GM23248 (cell line): Measurements from ENCODE around the gene CLDN5. TPM values are rescaled to one million over a fixed set of nuclear protein-coding genes. Genes with fewer than 3 reads are reported as not detected.

Source experiments
- DNase-seq: peaks from one replicate; pipeline ENCODE4 v3.0.0-alpha.2; 2015
- H2AFZ ChIP-seq: fragments of 200-600 bp; sonication (generic); 2 replicates; pipeline ENCODE4 v1.6.1; 2016; ENCODE audit warnings: antibody characterized with exemption
- H3F3A ChIP-seq: fragments of 200-600 bp; sonication (generic); 2 replicates; pipeline ENCODE4 v1.6.1; 2016; ENCODE audit warnings: mild to moderate bottlenecking, antibody characterized with exemption, mixed run types; ENCODE audit not compliant: insufficient read depth
- H3K27ac ChIP-seq: fragments of 200-600 bp; sonication (generic); 2 replicates; pipeline ENCODE4 v1.5.1; 2016; ENCODE audit warnings: mild to moderate bottlenecking
- H3K27me3 ChIP-seq: fragments of 200-600 bp; sonication (generic); replicated peaks from 2 replicates; pipeline ENCODE4 v1.6.1; 2016; ENCODE audit warnings: mild to moderate bottlenecking; ENCODE audit not compliant: insufficient read depth
- H3K36me3 ChIP-seq: fragments of 200-600 bp; sonication (generic); 2 replicates; pipeline ENCODE4 v1.6.1; 2016; ENCODE audit warnings: low read depth, mild to moderate bottlenecking
- H3K4me1 ChIP-seq: fragments of 200-600 bp; sonication (generic); 2 replicates; pipeline ENCODE4 v1.6.1; 2016; ENCODE audit warnings: mild to moderate bottlenecking; ENCODE audit not compliant: insufficient read depth
- H3K4me2 ChIP-seq: fragments of 200-600 bp; sonication (generic); one replicate; pipeline ENCODE4 v1.6.1; 2016; ENCODE audit warnings: mild to moderate bottlenecking; ENCODE audit not compliant: unreplicated experiment
- H3K4me3 ChIP-seq: fragments of 200-600 bp; sonication (generic); 2 replicates; pipeline ENCODE4 v1.5.1; 2016; ENCODE audit warnings: mild to moderate bottlenecking
- H3K79me2 ChIP-seq: fragments of 200-600 bp; sonication (generic); 2 replicates; pipeline ENCODE4 v1.6.1; 2016; ENCODE audit warnings: mild to moderate bottlenecking; ENCODE audit not compliant: insufficient read depth
- H3K9ac ChIP-seq: fragments of 200-600 bp; sonication (generic); 2 replicates; pipeline ENCODE4 v1.6.1; 2016; ENCODE audit warnings: mild to moderate bottlenecking
- H3K9me2 ChIP-seq: fragments of 200-600 bp; sonication (generic); 2 replicates; pipeline ENCODE4 v1.6.1; 2016; ENCODE audit warnings: mixed run types, mild to moderate bottlenecking, moderate library complexity; ENCODE audit not compliant: insufficient read depth
- H3K9me3 ChIP-seq: fragments of 200-600 bp; sonication (generic); one replicate; pipeline ENCODE4 v1.6.1; 2017; ENCODE audit warnings: low read depth
- H4K20me1 ChIP-seq: fragments of 200-600 bp; sonication (generic); 2 replicates; pipeline ENCODE4 v1.6.0; 2016; ENCODE audit not compliant: insufficient read depth
- EZH2 ChIP-seq: fragments of 200-600 bp; sonication (generic); IDR thresholded peaks from 2 replicates; pipeline ENCODE4 v1.6.1; 2018; ENCODE audit warnings: antibody characterized with exemption, mild to moderate bottlenecking; ENCODE audit not compliant: insufficient read depth, poor library complexity, severe bottlenecking
- EZH2phosphoT487 ChIP-seq: fragments of 200-600 bp; sonication (generic); IDR thresholded peaks from 2 replicates; pipeline ENCODE4 v1.6.1; 2018; ENCODE audit warnings: antibody characterized with exemption, moderate library complexity, mild to moderate bottlenecking, low read depth; ENCODE audit not compliant: insufficient read depth
- WGBS, 2 experiments: methylation state at CpG; one replicate each; pipeline ENCODE4 v1.1.6; 2015 to 2017; ENCODE audit warnings: low lambda C conversion rate in 2 of 2, low coverage in 1 of 2; ENCODE audit errors: missing lambda C conversion rate in 2 of 2; 5-methylcytosine and 5-hydroxymethylcytosine counted together
- in situ Hi-C: fragments of 300-500 bp; cut with MboI; formaldehyde crosslinking; loops from 2 replicates; pipeline ENCODE4 v1.15.0; 2020
- polyA plus RNA-seq: library from polyadenylated mRNA; unstranded; fragments of >200 nt; fragmentation: Nextera tagmentation; extraction: Ambion mirVana; gene quantifications from 2 replicates; pipeline ENCODE4 v1.2.1, GENCODE V29; 2016
- total RNA-seq: library from RNA; depleted of rRNA; stranded (reverse); fragments of >200 nt; shearing (Covaris generic); gene quantifications from 2 replicates; pipeline ENCODE4 v1.2.3, GENCODE V29; 2014

CLDN5 gene
- total and polyA plus RNA-seq, 2 experiments from 2014 or later = not detected

DNA sequence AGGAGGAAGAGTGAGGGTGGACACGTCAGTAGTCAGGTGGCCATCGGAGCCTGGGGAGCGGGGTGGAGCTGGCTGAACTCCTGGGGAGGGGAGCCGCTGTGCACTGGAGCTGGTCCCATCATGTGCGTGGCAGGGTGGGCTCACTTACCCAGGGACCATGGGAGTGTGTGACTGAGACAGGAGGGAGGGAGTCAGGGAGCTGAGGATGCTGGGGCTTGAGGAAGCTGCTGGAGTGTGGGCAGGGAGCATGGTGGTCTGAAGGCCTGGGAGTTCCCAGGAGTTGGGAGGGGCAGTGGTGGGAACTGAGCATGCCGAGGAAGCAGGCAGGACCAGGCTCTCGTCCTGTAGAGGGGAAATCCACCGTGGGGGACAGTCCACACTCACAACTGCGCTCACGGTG is 18.0 kb downstream of the CLDN5 start:
- in situ Hi-C loops = no loop called here
- no peaks in the 10 kb centered on the region for H3K4me1 ChIP-seq
- no peak for DNase-seq
- no peak for TF ChIP-seq EZH2phosphoT487
- no peak for TF ChIP-seq EZH2
- no peak overlapping the region for H3K27ac ChIP-seq
- H3K9me3 ChIP-seq = no peaks in the 10 kb centered on the region
- H3K4me2 ChIP-seq = no peak overlapping the region
- no peaks in the 10 kb centered on the region for H3K36me3 ChIP-seq
- no peak overlapping the region for H3K9ac ChIP-seq
- no peaks in the 10 kb centered on the region for H3K27me3 ChIP-seq
- H3K79me2 ChIP-seq = no peaks in the 10 kb centered on the region
- H2AFZ ChIP-seq = no peak overlapping the region
- H3K9me2 ChIP-seq = no peaks in the 10 kb centered on the region
- 83 to 86% methylated on average over 10 of the region's 10 CpGs for WGBS, 2 experiments
- no peaks in the 10 kb centered on the region for H4K20me1 ChIP-seq
- no peaks in the 10 kb centered on the region for H3F3A ChIP-seq
- H3K4me3 ChIP-seq = no peak overlapping the region

DNA sequence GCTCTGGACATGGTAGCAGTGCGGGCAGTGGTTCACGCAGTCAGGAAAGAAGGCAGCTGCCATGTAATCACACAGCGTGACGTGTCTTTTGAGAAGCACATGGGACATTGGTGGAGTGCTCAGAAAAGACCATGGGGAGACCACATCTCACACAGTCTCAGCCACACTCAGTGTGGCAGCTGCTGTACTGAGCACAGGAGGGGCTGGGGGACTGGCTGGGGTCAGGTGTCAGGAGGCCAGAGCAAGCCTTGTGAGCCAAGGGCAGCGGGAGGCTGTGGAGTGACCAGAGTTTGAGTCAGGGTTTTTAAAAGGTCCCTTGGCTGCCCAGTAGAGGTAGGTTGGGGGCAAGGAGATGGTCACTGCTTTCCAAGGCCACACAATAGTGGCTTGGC is 18.5 kb downstream of the CLDN5 start:
- Histone ChIP-seq H2AFZ (no peak overlapping the region), H3K4me3 (no peak overlapping the region), H3K4me2 (no peak overlapping the region), H3K27me3 (no peaks in the 10 kb centered on the region), H3K9ac (no peak overlapping the region), H3K27ac (no peak overlapping the region), H3K4me1 (no peaks in the 10 kb centered on the region), H3F3A (no peaks in the 10 kb centered on the region), H3K9me3 (no peaks in the 10 kb centered on the region), H3K36me3 (no peaks in the 10 kb centered on the region), H3K9me2 (no peaks in the 10 kb centered on the region), H3K79me2 (no peaks in the 10 kb centered on the region), H4K20me1 (no peaks in the 10 kb centered on the region)
- no peak for DNase-seq
- 96 to 100% methylated on average over 5 of the region's 5 CpGs for WGBS, 2 experiments
- in situ Hi-C loops = no loop called here
- TF ChIP-seq EZH2 (no peak), EZH2phosphoT487 (no peak)

DNA sequence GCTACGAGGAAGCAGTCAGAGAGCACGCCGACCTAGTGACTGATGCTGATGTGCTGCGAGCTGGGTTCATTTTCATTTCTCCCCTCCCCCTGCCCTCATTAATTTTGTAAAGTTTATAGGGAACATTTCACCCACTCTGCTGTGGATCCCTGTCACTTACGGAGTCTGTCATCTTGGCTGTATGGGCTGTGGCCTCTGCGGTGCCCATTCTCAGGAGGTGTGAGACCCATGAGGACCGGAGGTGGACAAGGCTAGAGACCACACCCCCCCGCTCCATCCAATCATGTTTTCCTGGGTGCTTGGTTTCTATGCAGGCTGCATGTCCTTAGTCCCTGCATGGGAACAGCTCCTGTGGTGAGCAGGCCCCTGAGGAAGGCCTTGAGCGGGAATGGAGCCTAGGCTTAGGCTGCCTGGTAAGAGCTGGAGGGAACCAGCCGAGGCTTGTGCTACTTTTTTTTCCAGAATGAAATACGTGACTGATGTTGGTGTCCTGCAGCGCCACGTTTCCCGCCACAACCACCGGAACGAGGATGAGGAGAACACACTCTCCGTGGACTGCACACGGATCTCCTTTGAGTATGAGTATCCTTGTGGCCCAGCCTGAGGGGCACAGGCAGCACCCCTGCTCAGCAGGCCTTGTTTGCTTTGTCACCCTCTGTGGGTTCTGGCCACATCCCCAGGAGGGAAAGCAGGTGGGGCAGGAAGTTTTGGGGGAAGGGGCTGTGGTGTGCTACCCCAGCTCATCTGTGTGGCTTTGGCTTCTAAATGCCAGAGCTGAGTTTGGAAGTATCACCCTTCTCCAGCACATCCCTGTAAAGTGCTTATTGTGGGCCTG is 19.1 kb downstream of the CLDN5 start:
- H4K20me1 ChIP-seq = no peaks in the 10 kb centered on the region
- 90 to 92% methylated on average over 18 of the region's 18 CpGs for WGBS, 2 experiments
- TF ChIP-seq EZH2phosphoT487 = no peak
- no peak for TF ChIP-seq EZH2
- in situ Hi-C loops = no loop called here
- no peak overlapping the region for H2AFZ ChIP-seq
- H3K9ac ChIP-seq = no peak overlapping the region
- H3K4me2 ChIP-seq = no peak overlapping the region
- no peak for DNase-seq
- H3K36me3 ChIP-seq = no peaks in the 10 kb centered on the region
- H3K79me2 ChIP-seq = no peaks in the 10 kb centered on the region
- H3F3A ChIP-seq = no peaks in the 10 kb centered on the region
- no peaks in the 10 kb centered on the region for H3K4me1 ChIP-seq
- no peaks in the 10 kb centered on the region for H3K27me3 ChIP-seq
- H3K9me3 ChIP-seq = no peaks in the 10 kb centered on the region
- no peak overlapping the region for H3K4me3 ChIP-seq
- no peaks in the 10 kb centered on the region for H3K9me2 ChIP-seq
- no peak overlapping the region for H3K27ac ChIP-seq

DNA sequence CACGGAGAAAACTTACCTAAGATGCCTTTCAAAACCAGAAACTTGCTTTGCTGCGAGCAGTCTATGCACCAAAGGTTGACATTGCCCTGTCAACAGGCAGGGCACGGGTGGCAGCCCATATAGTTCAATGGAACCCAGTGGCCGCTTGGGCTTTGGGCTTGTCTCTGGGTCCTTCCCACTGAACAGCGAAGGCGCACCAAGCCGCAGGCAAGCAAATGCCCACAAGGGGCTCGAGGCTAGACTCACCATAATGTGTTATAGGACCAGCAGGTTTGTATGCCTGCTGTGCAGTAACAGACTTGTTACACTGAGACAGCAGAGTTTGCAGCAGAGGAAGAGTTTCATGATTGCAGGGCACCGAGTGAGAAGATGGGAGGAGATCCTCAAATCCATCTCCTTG is 20.3 kb downstream of the CLDN5 start:
- in situ Hi-C loops = no loop called here
- Histone ChIP-seq H3K27me3 (no peaks in the 10 kb centered on the region), H3K36me3 (no peaks in the 10 kb centered on the region), H3K79me2 (no peaks in the 10 kb centered on the region), H2AFZ (no peak overlapping the region), H3K4me1 (no peaks in the 10 kb centered on the region), H3K9me2 (no peaks in the 10 kb centered on the region), H3K9ac (no peak overlapping the region), H3K9me3 (no peaks in the 10 kb centered on the region), H3K4me3 (no peak overlapping the region), H3K4me2 (no peak overlapping the region), H3F3A (no peaks in the 10 kb centered on the region), H3K27ac (no peak overlapping the region), H4K20me1 (no peaks in the 10 kb centered on the region)
- no peak for DNase-seq
- TF ChIP-seq EZH2phosphoT487 (no peak), EZH2 (no peak)
- 97 to 99% methylated on average over 9 of the region's 9 CpGs for WGBS, 2 experiments
